Neuronal stem cell (in vitro differentiated cells): ENCODE measurements around the gene SMAD3.

Experiments used
- DNase-seq: peaks from one replicate; pipeline ENCODE4 v3.0.0-alpha.2; 2013; ENCODE audit warnings: low spot score
- H2AFZ ChIP-seq: one replicate; pipeline ENCODE4 v1.6.1; 2013; ENCODE audit warnings: mild to moderate bottlenecking, low read length, inconsistent platforms
- H2AK5ac ChIP-seq: 2 replicates; pipeline ENCODE4 v1.6.1; 2013; ENCODE audit warnings: low read depth, mild to moderate bottlenecking, inconsistent platforms, low read length, moderate library complexity, mixed read lengths
- H2BK120ac ChIP-seq: 2 replicates; pipeline ENCODE4 v1.6.1; 2013; ENCODE audit warnings: low read depth, mild to moderate bottlenecking, inconsistent platforms, low read length, moderate library complexity, mixed read lengths
- H2BK12ac ChIP-seq: one replicate; pipeline ENCODE4 v1.6.1; 2013; ENCODE audit warnings: low read length, inconsistent platforms
- H2BK15ac ChIP-seq: 2 replicates; pipeline ENCODE4 v1.6.1; 2013; ENCODE audit warnings: mild to moderate bottlenecking, low read length, inconsistent platforms, mixed read lengths
- H2BK5ac ChIP-seq: one replicate; pipeline ENCODE4 v1.6.1; 2013; ENCODE audit warnings: inconsistent platforms, mild to moderate bottlenecking, low read length, moderate library complexity
- H3K14ac ChIP-seq: one replicate; pipeline ENCODE4 v1.6.1; 2013; ENCODE audit warnings: low read length, inconsistent platforms
- H3K18ac ChIP-seq: 2 replicates; pipeline ENCODE4 v1.6.1; 2013; ENCODE audit warnings: low read length, inconsistent platforms
- H3K23ac ChIP-seq: 2 replicates; pipeline ENCODE4 v1.6.1; 2013; ENCODE audit warnings: low read depth, mild to moderate bottlenecking, mixed read lengths, low read length, inconsistent platforms; ENCODE audit not compliant: poor library complexity
- H3K27ac ChIP-seq: replicated peaks from 3 replicates; pipeline ENCODE4 v1.5.1; 2013; ENCODE audit warnings: low read length, inconsistent platforms
- H3K27me3 ChIP-seq, 3 experiments: 2 replicates each; pipeline ENCODE4 v1.6.1; 2013; ENCODE audit warnings: low read length in 3 of 3, mild to moderate bottlenecking in 2 of 3, inconsistent platforms in 1 of 3, low read depth in 1 of 3, mixed read lengths in 1 of 3, moderate library complexity in 1 of 3; ENCODE audit not compliant: control insufficient read depth in 3 of 3, insufficient read depth in 3 of 3
- H3K36me3 ChIP-seq, 2 donors: replicated peaks in 1 of 2; 2 replicates each; pipeline ENCODE4 v1.6.1; 2013; ENCODE audit warnings: low read length in 2 of 2; ENCODE audit not compliant: control insufficient read depth in 2 of 2, insufficient read depth in 2 of 2
- H3K4ac ChIP-seq: 2 replicates; pipeline ENCODE4 v1.6.1; 2013; ENCODE audit warnings: inconsistent platforms, mild to moderate bottlenecking, low read length, moderate library complexity
- H3K4me1 ChIP-seq, 2 donors: 1 replicate in 1 of 2; 2 replicates in 1 of 2; pipeline ENCODE4 v1.6.1; 2013; ENCODE audit warnings: low read length in 2 of 2, low read depth in 1 of 2; ENCODE audit not compliant: control insufficient read depth in 2 of 2, insufficient read depth in 1 of 2
- H3K4me2 ChIP-seq: one replicate; pipeline ENCODE4 v1.6.1; 2013; ENCODE audit warnings: mild to moderate bottlenecking, low read length, inconsistent platforms; ENCODE audit not compliant: insufficient read depth, poor library complexity, severe bottlenecking
- H3K4me3 ChIP-seq, 2 donors: 2 replicates each; pipeline ENCODE4 v1.5.1; 2013; ENCODE audit warnings: low read length in 2 of 2, mild to moderate bottlenecking in 2 of 2, inconsistent platforms in 1 of 2, moderate library complexity in 1 of 2
- H3K79me1 ChIP-seq: one replicate; pipeline ENCODE4 v1.6.1; 2013; ENCODE audit warnings: low read depth, mild to moderate bottlenecking, inconsistent platforms, low read length, moderate library complexity
- H3K9ac ChIP-seq: one replicate; pipeline ENCODE4 v1.6.1; 2013; ENCODE audit warnings: mild to moderate bottlenecking, low read depth, low read length, inconsistent platforms; ENCODE audit not compliant: poor library complexity
- H3K9me3 ChIP-seq, 2 donors: replicated peaks in 1 of 2; 2 replicates each; pipeline versions ENCODE3 to v1.6.1; 2013; ENCODE audit warnings: low read length in 2 of 2, mild to moderate bottlenecking in 2 of 2, inconsistent platforms in 1 of 2, low read depth in 1 of 2, mixed read lengths in 1 of 2, moderate library complexity in 1 of 2; ENCODE audit not compliant: control insufficient read depth in 2 of 2, insufficient read depth in 1 of 2
- H4K8ac ChIP-seq: one replicate; pipeline ENCODE4 v1.6.1; 2013; ENCODE audit warnings: low read depth, mild to moderate bottlenecking, inconsistent platforms, low read length, moderate library complexity
- H4K91ac ChIP-seq: one replicate; pipeline ENCODE4 v1.6.1; 2013; ENCODE audit warnings: low read length, low read depth, mild to moderate bottlenecking, inconsistent platforms; ENCODE audit not compliant: poor library complexity
- WGBS, 2 donors: extraction: QIAGEN DNeasy Blood & Tissue Kit; methylation state at CpG; one replicate each; pipeline ENCODE4 v1.1.7; 2013; ENCODE audit warnings: missing lambda C conversion rate in 2 of 2, mixed read lengths in 1 of 2; ENCODE audit not compliant: insufficient read length in 2 of 2, insufficient replicate concordance in 1 of 2; ENCODE audit errors: extremely low coverage in 2 of 2; 5-methylcytosine and 5-hydroxymethylcytosine counted together

SMAD3 gene

GRCh38 chr15:67108122-67108961, 42.9 kb downstream of the SMAD3 start:
- Histone ChIP-seq H3K9ac (no peak overlapping the region), H3K14ac (no peak overlapping the region), H2BK5ac (no peak overlapping the region), H2AK5ac (no peak overlapping the region), H3K4ac (no peak overlapping the region), H3K79me1 (peaks cover 2% of the 10 kb centered on the region), H2BK120ac (no peak overlapping the region), H3K23ac (no peak overlapping the region), H3K18ac (no peak overlapping the region), H2BK15ac (no peak overlapping the region), H3K36me3 (peaks cover 1 to 13% of the 10 kb centered on the region in 2 donors), H3K27ac (no peak overlapping the region), H4K8ac (no peak overlapping the region), H3K4me1 (peaks cover 11 to 26% of the 10 kb centered on the region in 2 donors), H3K4me3 (no peak overlapping the region), H3K27me3 (no peaks in the 10 kb centered on the region), H4K91ac (no peak overlapping the region), H2BK12ac (no peak overlapping the region), H2AFZ (no peak overlapping the region), H3K9me3 (peaks cover 1 to 17% of the 10 kb centered on the region in 2 donors), H3K4me2 (no peak overlapping the region)
- no peak for DNase-seq
- WGBS, 2 donors: no CpG with 5 or more reads among the region's 9 CpGs

GRCh38 chr15:67109141-67110034, 44.0 kb downstream of the SMAD3 start:
- no CpG with 5 or more reads among the region's 18 CpGs for WGBS, 2 donors
- H3K9me3 ChIP-seq: peaks cover 1 to 17% of the 10 kb centered on the region in 2 donors

GRCh38 chr15:67110361-67110781, 45.0 kb downstream of the SMAD3 start:
- no peak overlapping the region for H2BK5ac ChIP-seq
- peaks cover 7% of the 10 kb centered on the region for H3K79me1 ChIP-seq
- H3K9ac ChIP-seq: no peak overlapping the region
- H4K8ac ChIP-seq: no peak overlapping the region
- H4K91ac ChIP-seq: no peak overlapping the region
- H3K18ac ChIP-seq: no peak overlapping the region
- no peak overlapping the region for H3K4ac ChIP-seq
- H3K14ac ChIP-seq: no peak overlapping the region
- no peak overlapping the region for H3K4me2 ChIP-seq
- no peak for DNase-seq
- H3K4me1 ChIP-seq: peaks cover 11 to 17% of the 10 kb centered on the region in 2 donors
- H2BK15ac ChIP-seq: no peak overlapping the region
- no peaks in the 10 kb centered on the region for H3K27me3 ChIP-seq
- no peak overlapping the region for H2BK120ac ChIP-seq
- H3K36me3 ChIP-seq: peaks cover 1 to 6% of the 10 kb centered on the region in 2 donors
- no peak overlapping the region for H2AFZ ChIP-seq
- H2AK5ac ChIP-seq: no peak overlapping the region
- peaks cover 1 to 19% of the 10 kb centered on the region in 2 donors for H3K9me3 ChIP-seq
- H3K4me3 ChIP-seq: no peak overlapping the region
- H3K23ac ChIP-seq: no peak overlapping the region
- WGBS, 2 donors: no CpG with 5 or more reads among the region's 5 CpGs
- no peak overlapping the region for H2BK12ac ChIP-seq
- no peak overlapping the region for H3K27ac ChIP-seq

More at GRCh38 chr15:67109141-67110034, 44.0 kb downstream of the SMAD3 start:
- H2BK120ac ChIP-seq: no peak overlapping the region
- H2AK5ac ChIP-seq: no peak overlapping the region
- no peak overlapping the region for H3K9ac ChIP-seq
- H3K27me3 ChIP-seq: no peaks in the 10 kb centered on the region
- H2BK12ac ChIP-seq: no peak overlapping the region
- no peak overlapping the region for H3K4me2 ChIP-seq
- H3K36me3 ChIP-seq: peaks cover 1 to 8% of the 10 kb centered on the region in 2 donors
- H3K79me1 ChIP-seq: peaks cover 5% of the 10 kb centered on the region
- H2BK5ac ChIP-seq: no peak overlapping the region
- DNase-seq: no peak
- H3K23ac ChIP-seq: no peak overlapping the region
- no peak overlapping the region for H3K4ac ChIP-seq
- H4K8ac ChIP-seq: no peak overlapping the region
- no peak overlapping the region for H3K14ac ChIP-seq
- no peak overlapping the region for H2AFZ ChIP-seq
- no peak overlapping the region for H3K4me3 ChIP-seq
- H3K18ac ChIP-seq: peak overlapping the region; percentile 72
- no peak overlapping the region for H3K27ac ChIP-seq
- H4K91ac ChIP-seq: no peak overlapping the region
- H2BK15ac ChIP-seq: no peak overlapping the region
- peaks cover 11 to 22% of the 10 kb centered on the region in 2 donors for H3K4me1 ChIP-seq
